Progenitor cell of endocrine pancreas (in vitro differentiated cells): ENCODE measurements around the gene EIF4G1. TPM values are rescaled to one million over a fixed set of nuclear protein-coding genes. Genes with fewer than 3 reads are reported as not detected.
A peak's percentile ranks its signal among the peaks of the same experiment; 100 is the strongest.

Experiments used
- DNase-seq: peaks from one replicate; pipeline ENCODE4 v3.0.0; 2021; ENCODE audit warnings: low spot score; ENCODE audit not compliant: unreplicated experiment
- H3K27ac Mint-ChIP-seq: 2 replicates; pipeline ENCODE4 v1.8.0; 2021; ENCODE audit warnings: mild to moderate bottlenecking, moderate library complexity, mixed read lengths
- H3K27me3 Mint-ChIP-seq: 2 replicates; pipeline ENCODE4 v1.8.0; 2021; ENCODE audit warnings: mixed read lengths
- H3K36me3 Mint-ChIP-seq: 2 replicates; pipeline ENCODE4 v1.8.0; 2022; ENCODE audit warnings: mixed read lengths; ENCODE audit not compliant: insufficient read depth
- H3K4me1 Mint-ChIP-seq: 2 replicates; pipeline ENCODE4 v1.8.0; 2021; ENCODE audit warnings: low read depth, mixed read lengths
- H3K4me3 Mint-ChIP-seq: 2 replicates; pipeline ENCODE4 v1.8.0; 2021; ENCODE audit warnings: low read depth, mild to moderate bottlenecking, moderate library complexity, mixed read lengths
- H3K9me3 Mint-ChIP-seq: 2 replicates; pipeline ENCODE4 v1.8.0; 2021; ENCODE audit warnings: low read depth, mixed read lengths
- CTCF ChIP-seq: fragments of 200-600 bp; sonication (generic); IDR thresholded peaks from one replicate; pipeline ENCODE4 v1.5.0; 2021; ENCODE audit warnings: antibody characterized with exemption, mild to moderate bottlenecking; ENCODE audit not compliant: unreplicated experiment
- total RNA-seq: library from RNA; stranded (reverse); gene quantifications from 2 replicates; pipeline ENCODE4 v1.2.1, GENCODE V29; 2021

Gene EIF4G1
- total RNA-seq, 1 donor from 2014 or later: 341 TPM

- DNase-seq: no peak
- Mint-ChIP-seq H3K9me3 (no peaks in the 10 kb centered on the region), H3K4me1 (peaks cover 24% of the 10 kb centered on the region), H3K27ac (peak within 1 kb of the TSS; percentile 89), H3K4me3 (peak within 1 kb of the TSS; percentile 80), H3K36me3 (peaks cover 3% of the 10 kb centered on the region), H3K27me3 (peaks cover 30% of the 10 kb centered on the region)
- no peak for TF ChIP-seq CTCF
Measured at GRCh38 chr3:184377882-184378445, 63.6 kb downstream of the EIF4G1 start, which contains the start of gene THPO. THPO (minus strand) TSS chr3:184378207; CDS start chr3:184376259, 1,948 bp downstream.

GRCh38 chr3:184378651-184379357 lies 64.4 kb downstream of the EIF4G1 start:
- no peak for DNase-seq
- H3K27me3 Mint-ChIP-seq: peaks cover 34% of the 10 kb centered on the region
- H3K4me3 Mint-ChIP-seq: peak overlapping the region; percentile 80
- peak overlapping the region; percentile 18 for H3K27ac Mint-ChIP-seq
- H3K4me1 Mint-ChIP-seq: peaks cover 24% of the 10 kb centered on the region
- no peaks in the 10 kb centered on the region for H3K9me3 Mint-ChIP-seq
- H3K36me3 Mint-ChIP-seq: peaks cover 3% of the 10 kb centered on the region
- TF ChIP-seq CTCF: no peak

GRCh38 chr3:184379358-184380184 lies 65.2 kb downstream of the EIF4G1 start, which contains the start of gene CHRD:
CHRD (plus strand) TSS chr3:184380054; CDS start chr3:184380319, 265 bp downstream.
- peaks cover 24% of the 10 kb centered on the region for H3K4me1 Mint-ChIP-seq
- H3K36me3 Mint-ChIP-seq: peaks cover 3% of the 10 kb centered on the region
- no peak for TF ChIP-seq CTCF
- H3K4me3 Mint-ChIP-seq: peak within 1 kb of the TSS; percentile 80
- no peak for DNase-seq
- H3K9me3 Mint-ChIP-seq: no peaks in the 10 kb centered on the region
- H3K27ac Mint-ChIP-seq: peak within 1 kb of the TSS; percentile 18
- H3K27me3 Mint-ChIP-seq: peaks cover 40% of the 10 kb centered on the region

- Mint-ChIP-seq H3K4me3 (no peak overlapping the region), H3K27me3 (peaks cover 42% of the 10 kb centered on the region), H3K4me1 (peaks cover 24% of the 10 kb centered on the region), H3K36me3 (no peaks in the 10 kb centered on the region), H3K27ac (no peak overlapping the region), H3K9me3 (no peaks in the 10 kb centered on the region)
- DNase-seq: peak; percentile 46
- TF ChIP-seq CTCF: no peak
Measured at GRCh38 chr3:184380185-184380626, 65.8 kb downstream of the EIF4G1 start.
